Stomach (tissue), 4 donors: ENCODE results near the gene TRAF4.

Source experiments
- POLR2AphosphoS5 ChIP-seq, 3 donors: sonication (generic); formaldehyde crosslinking; IDR thresholded peaks; one replicate each; pipeline ENCODE4 v1.6.1; 2016; ENCODE audit warnings: antibody characterized with exemption in 3 of 3
- TF ChIP-seq, protein P1 (sequence below), 7 experiments: fragments of 450-650 bp in 4 of 7; fragments of 200-600 bp in 3 of 7; sonication (generic) in 3 of 7; IDR thresholded peaks; one replicate each; pipeline ENCODE4 v1.5.1; 2016 to 2019; ENCODE audit warnings: antibody characterized with exemption in 7 of 7, control low read depth in 2 of 7, mild to moderate bottlenecking in 1 of 7

DNA sequence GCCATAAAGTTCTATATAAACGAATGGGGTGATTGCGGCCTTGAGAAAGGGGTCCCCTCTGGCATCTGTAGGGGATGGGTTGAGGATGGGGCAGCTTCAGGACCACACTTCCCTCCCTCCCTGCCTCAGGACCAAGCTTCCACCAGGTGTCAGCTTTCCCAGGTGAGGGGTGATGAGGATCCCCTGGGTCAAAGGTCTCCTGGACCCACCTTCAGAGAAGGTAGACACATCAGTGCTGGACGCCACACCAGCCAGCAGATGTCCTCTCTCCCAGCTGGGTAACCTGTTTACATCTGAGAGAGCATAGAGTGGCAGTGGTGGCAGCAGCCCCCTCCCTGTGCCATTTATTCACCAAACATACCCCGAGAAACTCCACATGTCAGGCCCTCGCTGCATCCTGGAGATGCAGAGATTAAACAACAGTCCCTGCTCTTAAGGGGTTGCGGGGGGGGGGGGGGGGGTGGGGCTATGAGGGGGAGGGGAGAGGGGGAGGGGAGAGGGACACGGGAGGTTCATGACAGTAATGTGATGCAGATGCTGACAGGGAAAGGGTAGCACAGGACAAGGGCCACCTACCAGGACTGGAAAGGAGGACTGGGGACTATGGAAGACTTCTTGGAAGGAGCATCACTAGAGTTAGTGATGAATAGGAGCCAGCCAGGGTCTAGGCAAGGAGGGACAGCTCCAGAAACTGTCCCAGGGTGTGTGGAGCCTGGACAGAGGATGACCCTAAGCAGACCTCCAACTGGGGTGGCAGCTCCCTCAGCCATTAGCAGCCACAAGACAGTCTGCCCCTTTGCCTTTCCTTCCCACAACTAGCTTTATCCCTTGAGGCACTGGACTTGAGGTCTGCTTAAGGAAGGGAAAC, 37.1 kb upstream of the TRAF4 start:
- TF ChIP-seq, protein P1, sequence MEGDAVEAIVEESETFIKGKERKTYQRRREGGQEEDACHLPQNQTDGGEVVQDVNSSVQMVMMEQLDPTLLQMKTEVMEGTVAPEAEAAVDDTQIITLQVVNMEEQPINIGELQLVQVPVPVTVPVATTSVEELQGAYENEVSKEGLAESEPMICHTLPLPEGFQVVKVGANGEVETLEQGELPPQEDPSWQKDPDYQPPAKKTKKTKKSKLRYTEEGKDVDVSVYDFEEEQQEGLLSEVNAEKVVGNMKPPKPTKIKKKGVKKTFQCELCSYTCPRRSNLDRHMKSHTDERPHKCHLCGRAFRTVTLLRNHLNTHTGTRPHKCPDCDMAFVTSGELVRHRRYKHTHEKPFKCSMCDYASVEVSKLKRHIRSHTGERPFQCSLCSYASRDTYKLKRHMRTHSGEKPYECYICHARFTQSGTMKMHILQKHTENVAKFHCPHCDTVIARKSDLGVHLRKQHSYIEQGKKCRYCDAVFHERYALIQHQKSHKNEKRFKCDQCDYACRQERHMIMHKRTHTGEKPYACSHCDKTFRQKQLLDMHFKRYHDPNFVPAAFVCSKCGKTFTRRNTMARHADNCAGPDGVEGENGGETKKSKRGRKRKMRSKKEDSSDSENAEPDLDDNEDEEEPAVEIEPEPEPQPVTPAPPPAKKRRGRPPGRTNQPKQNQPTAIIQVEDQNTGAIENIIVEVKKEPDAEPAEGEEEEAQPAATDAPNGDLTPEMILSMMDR (IDR thresholded peaks at IDR 0.05) = no peak
- no peak for TF ChIP-seq POLR2AphosphoS5 (IDR thresholded peaks at IDR 0.05)
